ENCODE data around the gene ZNF280C. TPM values are rescaled to one million over a fixed set of nuclear protein-coding genes. Genes with fewer than 3 reads are reported as not detected.

The ZNF280C gene
- total RNA-seq, 1 donor from 2014 or later, result 7.6 TPM

DNA sequence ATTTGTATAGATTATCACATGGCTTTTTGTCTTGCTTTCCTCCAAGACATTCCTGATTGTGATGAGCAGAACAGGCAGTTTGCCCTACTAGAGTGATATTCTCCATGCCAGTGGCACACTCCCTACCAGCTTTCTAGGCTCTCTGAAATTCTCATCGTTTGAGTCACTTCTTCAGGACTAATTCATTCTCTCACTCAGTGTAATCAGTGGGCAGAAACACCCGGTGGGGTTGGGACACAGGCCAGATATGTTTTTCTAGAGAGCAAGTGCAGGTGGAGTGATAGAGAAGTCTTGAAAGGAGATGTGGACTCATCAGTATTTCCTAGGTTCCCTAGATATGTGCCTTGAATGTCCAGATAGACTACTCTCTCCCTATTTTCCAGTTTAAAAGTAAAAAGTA lies 83.8 kb downstream of the ZNF280C start:
- intact Hi-C loops (cut with micrococcal nuclease), result no loop called here
- Mint-ChIP-seq H3K36me3 (ENCODE audit: low read depth) (peaks cover 7% of the 10 kb centered on the region), H3K4me1 (ENCODE audit: low read depth) (peaks cover 12% of the 10 kb centered on the region), H3K4me3 (no peak overlapping the region), H3K27ac (no peak overlapping the region), H3K27me3 (ENCODE audit: insufficient read depth) (no peaks in the 10 kb centered on the region), H3K9me3 (no peaks in the 10 kb centered on the region)
- DNase-seq (ENCODE audit: low spot score), result no peak

DNA sequence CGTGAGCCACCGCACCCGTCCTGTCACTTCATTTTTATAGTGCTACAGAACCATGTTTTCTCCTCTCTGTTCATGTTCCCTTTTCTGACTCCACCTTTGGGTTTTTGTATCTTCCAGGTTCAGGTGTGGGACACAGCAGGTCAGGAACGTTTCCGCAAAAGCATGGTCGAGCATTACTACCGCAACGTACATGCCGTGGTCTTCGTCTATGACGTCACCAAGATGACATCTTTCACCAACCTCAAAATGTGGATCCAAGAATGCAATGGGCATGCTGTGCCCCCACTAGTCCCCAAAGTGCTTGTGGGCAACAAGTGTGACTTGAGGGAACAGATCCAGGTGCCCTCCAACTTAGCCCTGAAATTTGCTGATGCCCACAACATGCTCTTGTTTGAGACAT lies 84.5 kb downstream of the ZNF280C start:
- no peaks in the 10 kb centered on the region for H3K27me3 Mint-ChIP-seq (ENCODE audit: insufficient read depth)
- H3K4me1 Mint-ChIP-seq (ENCODE audit: low read depth), result peaks cover 12% of the 10 kb centered on the region
- H3K36me3 Mint-ChIP-seq (ENCODE audit: low read depth), result peaks cover 12% of the 10 kb centered on the region
- H3K27ac Mint-ChIP-seq, result no peak overlapping the region
- no peaks in the 10 kb centered on the region for H3K9me3 Mint-ChIP-seq
- H3K4me3 Mint-ChIP-seq, result no peak overlapping the region
- intact Hi-C loops (cut with micrococcal nuclease), result no loop called here
- no peak for DNase-seq (ENCODE audit: low spot score)

DNA sequence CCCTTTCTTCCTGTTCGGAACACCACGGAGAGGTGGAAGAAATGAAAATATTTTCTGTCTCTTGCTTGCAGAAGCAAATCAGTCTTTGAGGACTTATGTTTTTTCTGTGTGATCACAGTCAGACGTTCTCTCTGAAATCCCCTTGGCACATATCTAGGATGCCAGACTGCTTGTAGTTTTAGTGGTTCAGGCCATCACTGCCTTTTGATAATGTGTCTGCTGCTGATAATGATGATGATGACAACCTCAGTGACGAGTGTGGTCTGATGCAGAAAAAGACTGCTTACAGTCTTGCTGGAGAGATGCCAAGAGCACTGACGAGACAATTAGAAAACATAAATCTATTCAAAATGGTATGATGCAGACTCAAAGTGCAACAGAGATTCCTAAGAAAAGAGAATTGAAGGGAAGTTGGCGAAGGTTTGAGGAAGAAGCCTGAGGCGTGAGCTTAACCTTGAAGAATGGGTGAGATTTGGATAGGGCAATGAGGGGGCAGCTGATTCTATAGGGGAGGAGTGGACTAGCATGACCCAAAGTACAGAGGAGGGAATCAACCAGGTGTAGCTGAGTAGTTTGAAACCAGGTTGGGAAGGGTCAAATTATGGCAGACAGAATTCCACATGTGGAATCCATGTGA lies 89.0 kb downstream of the ZNF280C start:
- Mint-ChIP-seq H3K36me3 (ENCODE audit: low read depth) (peaks cover 26% of the 10 kb centered on the region), H3K4me3 (no peak overlapping the region), H3K27me3 (ENCODE audit: insufficient read depth) (no peaks in the 10 kb centered on the region), H3K27ac (no peak overlapping the region), H3K9me3 (no peaks in the 10 kb centered on the region), H3K4me1 (ENCODE audit: low read depth) (peaks cover 37% of the 10 kb centered on the region)
- intact Hi-C loops (cut with micrococcal nuclease), result loop anchor here (10.0 kb wide), 1 partner anchor 395 kb away; no protein-coding TSS in a partner anchor
- DNase-seq (ENCODE audit: low spot score), result no peak

DNA sequence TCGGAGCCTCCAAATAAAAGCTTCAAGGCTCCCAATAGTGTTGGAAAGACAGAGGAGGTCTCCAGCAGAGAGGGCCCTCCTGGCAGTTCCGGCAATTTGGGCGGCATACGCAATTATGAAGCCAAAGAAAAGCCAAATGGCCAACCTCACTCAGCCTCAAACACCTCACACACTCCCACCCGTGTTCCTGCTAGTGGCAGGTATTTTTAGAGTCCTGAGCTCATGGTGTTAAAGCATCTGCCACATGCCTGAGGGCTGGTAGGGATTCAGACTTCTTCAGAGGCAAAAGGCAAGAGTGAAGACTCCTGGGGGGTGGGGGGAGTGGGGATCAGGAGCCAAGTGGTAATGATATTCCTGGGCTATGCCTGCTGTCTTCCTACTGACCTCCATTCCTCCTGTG lies 89.5 kb downstream of the ZNF280C start:
- peaks cover 39% of the 10 kb centered on the region for H3K4me1 Mint-ChIP-seq (ENCODE audit: low read depth)
- H3K4me3 Mint-ChIP-seq, result no peak overlapping the region
- no peaks in the 10 kb centered on the region for H3K27me3 Mint-ChIP-seq (ENCODE audit: insufficient read depth)
- DNase-seq (ENCODE audit: low spot score), result no peak
- intact Hi-C loops (cut with micrococcal nuclease), result loop anchor here (10.0 kb wide), 1 partner anchor 394 kb away; no protein-coding TSS in a partner anchor
- no peak overlapping the region for H3K27ac Mint-ChIP-seq
- peaks cover 24% of the 10 kb centered on the region for H3K36me3 Mint-ChIP-seq (ENCODE audit: low read depth)
- no peaks in the 10 kb centered on the region for H3K9me3 Mint-ChIP-seq

DNA sequence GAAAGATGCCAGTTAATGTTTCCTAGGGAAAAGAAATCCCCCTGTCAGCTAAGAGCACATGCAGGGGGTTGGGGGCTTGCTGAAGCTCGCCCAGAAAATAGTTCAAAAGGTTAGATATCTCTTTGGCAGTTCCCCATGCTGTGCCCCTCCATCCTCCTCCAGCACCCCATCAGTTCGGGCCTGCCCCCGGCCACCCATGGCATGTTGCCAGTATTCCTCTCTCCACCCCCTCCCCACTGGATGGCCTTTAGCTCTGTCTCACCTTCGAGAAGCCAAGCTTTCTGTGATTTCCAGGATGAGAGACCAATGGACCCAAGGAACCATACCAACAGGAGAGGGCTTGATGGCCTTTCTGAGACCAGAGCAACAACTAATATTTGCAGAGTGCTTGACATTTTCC lies 91.8 kb downstream of the ZNF280C start:
- no peak overlapping the region for H3K4me3 Mint-ChIP-seq
- peaks cover 22% of the 10 kb centered on the region for H3K36me3 Mint-ChIP-seq (ENCODE audit: low read depth)
- H3K27ac Mint-ChIP-seq, result peak overlapping the region; percentile 76
- DNase-seq (ENCODE audit: low spot score), result no peak
- peaks cover 50% of the 10 kb centered on the region for H3K4me1 Mint-ChIP-seq (ENCODE audit: low read depth)
- intact Hi-C loops (cut with micrococcal nuclease), result loop anchor here (10.0 kb wide), 1 partner anchor 392 kb away; no protein-coding TSS in a partner anchor
- no peaks in the 10 kb centered on the region for H3K9me3 Mint-ChIP-seq
- H3K27me3 Mint-ChIP-seq (ENCODE audit: insufficient read depth), result no peaks in the 10 kb centered on the region

DNA sequence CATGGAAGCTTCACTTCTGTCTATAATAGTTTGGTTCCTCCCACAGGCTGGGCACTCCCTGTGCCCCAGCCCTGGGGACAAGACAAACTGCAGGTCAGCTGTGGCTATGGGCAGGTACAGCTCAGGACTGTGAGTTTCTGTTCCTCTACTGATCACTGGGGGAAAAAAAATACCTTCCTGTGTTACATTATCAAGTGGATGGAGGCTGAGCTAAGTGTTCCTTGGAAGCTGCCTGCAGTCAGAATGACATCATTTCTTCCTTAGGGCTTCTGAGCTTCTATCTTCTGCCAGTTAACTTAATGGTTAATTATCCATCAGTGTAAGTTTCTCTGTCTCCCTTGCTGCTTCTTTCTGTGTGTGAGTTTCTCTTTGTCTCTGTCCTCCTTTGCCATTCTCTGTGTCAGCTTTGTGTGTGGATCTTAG lies 92.3 kb downstream of the ZNF280C start:
- intact Hi-C loops (cut with micrococcal nuclease), result loop anchor here (10.0 kb wide), 1 partner anchor 392 kb away; no protein-coding TSS in a partner anchor
- Mint-ChIP-seq H3K27ac (peak overlapping the region; percentile 76), H3K4me3 (peak overlapping the region; percentile 73), H3K27me3 (ENCODE audit: insufficient read depth) (no peaks in the 10 kb centered on the region), H3K36me3 (ENCODE audit: low read depth) (peaks cover 22% of the 10 kb centered on the region), H3K9me3 (no peaks in the 10 kb centered on the region), H3K4me1 (ENCODE audit: low read depth) (peaks cover 50% of the 10 kb centered on the region)
- no peak for DNase-seq (ENCODE audit: low spot score)

DNA sequence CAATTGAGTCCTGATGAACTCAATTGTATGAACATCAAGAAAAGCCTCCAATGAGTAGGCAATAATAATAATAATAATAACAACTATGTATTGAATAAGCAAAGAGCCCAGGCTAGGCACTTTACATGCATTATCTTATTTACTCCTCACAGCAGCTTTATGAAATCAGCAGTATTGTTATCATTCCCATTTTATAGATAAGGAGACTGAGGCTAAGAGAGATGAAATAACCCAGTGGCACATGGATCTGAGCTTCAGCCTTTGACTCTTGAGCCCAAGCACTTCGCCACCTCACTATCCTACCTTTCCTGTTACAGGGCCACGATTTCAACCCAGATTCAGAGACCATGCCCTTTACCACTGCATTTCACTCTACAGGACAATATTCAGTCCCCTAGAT lies 93.8 kb downstream of the ZNF280C start:
- peak overlapping the region; percentile 45 for H3K4me3 Mint-ChIP-seq
- peaks cover 21% of the 10 kb centered on the region for H3K36me3 Mint-ChIP-seq (ENCODE audit: low read depth)
- intact Hi-C loops (cut with micrococcal nuclease), result loop anchor here (5.0 to 10.0 kb wide), 2 partner anchors 268 to 390 kb away; partner anchors contain the start of gene UTP14A
- peaks cover 50% of the 10 kb centered on the region for H3K4me1 Mint-ChIP-seq (ENCODE audit: low read depth)
- no peak for DNase-seq (ENCODE audit: low spot score)
- H3K9me3 Mint-ChIP-seq, result no peaks in the 10 kb centered on the region
- no peaks in the 10 kb centered on the region for H3K27me3 Mint-ChIP-seq (ENCODE audit: insufficient read depth)
- H3K27ac Mint-ChIP-seq, result no peak overlapping the region

DNA sequence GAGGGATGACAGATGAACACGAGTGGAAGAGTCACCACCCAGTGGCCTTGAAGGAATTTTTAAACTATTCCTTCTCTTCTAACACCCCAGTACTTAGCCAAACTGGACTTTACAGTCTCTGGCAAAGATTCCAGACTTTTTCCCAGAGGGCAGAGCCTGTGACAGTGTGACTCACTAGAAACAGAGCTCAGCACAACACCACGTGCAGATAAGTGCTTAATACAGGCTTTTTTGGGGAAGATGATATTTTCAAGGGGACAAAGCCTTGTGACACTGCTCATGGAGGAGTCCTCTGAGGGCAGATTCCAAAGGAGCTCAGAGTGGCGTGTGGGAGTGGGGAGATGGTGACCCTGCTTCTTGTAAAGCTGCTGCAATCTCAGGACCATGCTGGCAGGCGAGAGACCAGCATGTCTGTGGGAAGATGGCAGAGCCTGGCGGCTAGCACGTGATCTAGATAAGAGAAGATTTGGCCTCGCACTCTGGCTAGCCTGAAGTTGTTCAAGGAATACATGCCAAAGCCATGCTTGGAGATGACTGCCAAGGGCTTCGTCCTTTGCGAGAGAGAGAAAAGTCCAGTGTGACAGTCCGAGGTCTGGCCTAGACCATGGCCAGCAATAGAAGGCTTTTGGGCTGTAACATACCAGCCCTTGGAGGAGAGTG lies 94.5 kb downstream of the ZNF280C start:
- Mint-ChIP-seq H3K4me1 (ENCODE audit: low read depth) (peaks cover 50% of the 10 kb centered on the region), H3K27ac (peak overlapping the region; percentile 91), H3K27me3 (ENCODE audit: insufficient read depth) (no peaks in the 10 kb centered on the region), H3K4me3 (peak overlapping the region; percentile 94), H3K9me3 (no peaks in the 10 kb centered on the region), H3K36me3 (ENCODE audit: low read depth) (peaks cover 15% of the 10 kb centered on the region)
- intact Hi-C loops (cut with micrococcal nuclease), result loop anchor here (5.0 to 10.0 kb wide), 2 partner anchors 267 to 389 kb away; partner anchors contain the start of gene UTP14A
- DNase-seq (ENCODE audit: low spot score), result no peak

DNA sequence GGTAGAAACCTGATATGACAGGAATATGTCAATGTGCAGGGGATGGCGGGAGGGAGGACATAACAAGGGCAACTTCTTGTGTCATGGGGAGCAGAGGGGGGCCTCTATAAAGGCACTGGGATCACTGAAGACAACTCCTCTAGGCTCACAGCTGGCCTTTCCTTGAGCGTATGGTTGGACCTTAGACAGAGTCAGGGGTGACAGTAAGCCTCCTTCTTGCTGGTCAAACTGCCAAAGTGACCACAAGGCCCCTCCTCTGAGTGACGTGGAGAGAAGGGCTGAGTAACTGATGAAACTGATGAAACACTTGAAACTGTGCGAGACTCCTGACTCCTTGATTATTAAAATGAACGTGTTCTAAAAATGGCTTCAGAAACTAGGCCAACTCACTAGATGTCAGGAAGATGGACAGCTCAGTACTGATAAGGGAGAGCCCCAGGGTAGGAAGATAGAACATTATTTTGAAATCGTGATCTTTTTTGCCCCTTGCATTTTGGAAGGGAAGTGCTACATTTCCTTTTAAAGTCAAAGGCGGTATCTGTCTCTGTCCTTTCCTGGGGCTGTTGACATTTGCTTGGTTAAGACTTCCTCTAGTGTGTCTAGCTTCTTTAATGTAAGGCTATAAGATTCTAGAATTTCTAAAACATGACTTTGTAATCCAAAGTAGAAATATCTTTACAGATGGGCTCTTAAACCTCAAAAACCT lies 95.4 kb downstream of the ZNF280C start:
- Mint-ChIP-seq H3K4me3 (peak overlapping the region; percentile 94), H3K4me1 (ENCODE audit: low read depth) (peaks cover 50% of the 10 kb centered on the region), H3K9me3 (no peaks in the 10 kb centered on the region), H3K36me3 (ENCODE audit: low read depth) (peaks cover 15% of the 10 kb centered on the region), H3K27me3 (ENCODE audit: insufficient read depth) (no peaks in the 10 kb centered on the region), H3K27ac (peak overlapping the region; percentile 91)
- DNase-seq (ENCODE audit: low spot score), result peak; percentile 17
- intact Hi-C loops (cut with micrococcal nuclease), result loop anchor here (1.0 to 10.0 kb wide), 4 partner anchors 8 to 389 kb away; partner anchors contain the start of genes AIFM1 and UTP14A

DNA sequence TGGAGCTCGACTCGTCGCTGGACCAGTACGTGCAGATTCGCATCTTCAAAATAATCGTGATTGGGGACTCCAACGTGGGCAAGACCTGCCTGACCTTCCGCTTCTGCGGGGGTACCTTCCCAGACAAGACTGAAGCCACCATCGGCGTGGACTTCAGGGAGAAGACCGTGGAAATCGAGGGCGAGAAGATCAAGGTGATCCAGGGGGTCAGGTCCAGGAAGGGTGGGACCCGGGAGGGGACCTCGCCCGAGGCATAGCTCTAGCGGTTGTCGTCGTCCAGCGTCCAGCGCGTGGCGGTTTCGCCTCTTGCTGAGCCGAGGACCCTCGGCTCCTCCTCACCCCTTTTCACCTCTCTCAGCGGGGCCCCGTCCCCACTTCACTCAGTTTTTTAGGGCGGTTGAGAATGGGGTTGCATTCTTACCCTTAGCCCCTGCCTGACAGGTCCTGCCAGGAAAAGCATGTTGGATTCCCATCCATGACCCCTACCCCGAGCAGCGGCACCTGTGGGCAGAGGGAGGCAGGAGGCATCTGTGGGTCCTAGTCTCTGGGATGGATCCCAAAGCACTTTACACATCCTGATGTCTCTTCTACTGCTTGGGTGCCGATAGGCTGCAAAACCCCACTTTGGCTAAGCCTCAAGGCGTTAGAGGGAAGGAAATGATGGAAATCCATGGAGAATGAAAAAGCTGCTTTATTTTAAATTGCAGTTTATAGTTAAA lies 96.4 kb downstream of the ZNF280C start:
- Mint-ChIP-seq H3K27me3 (ENCODE audit: insufficient read depth) (no peaks in the 10 kb centered on the region), H3K4me3 (peak overlapping the region; percentile 94), H3K27ac (peak overlapping the region; percentile 91), H3K4me1 (ENCODE audit: low read depth) (peaks cover 42% of the 10 kb centered on the region), H3K36me3 (ENCODE audit: low read depth) (peaks cover 6% of the 10 kb centered on the region), H3K9me3 (no peaks in the 10 kb centered on the region)
- intact Hi-C loops (cut with micrococcal nuclease), result loop anchor here (5.0 to 10.0 kb wide), 2 partner anchors 265 to 387 kb away; partner anchors contain the start of gene UTP14A
- DNase-seq (ENCODE audit: low spot score), result no peak

DNA sequence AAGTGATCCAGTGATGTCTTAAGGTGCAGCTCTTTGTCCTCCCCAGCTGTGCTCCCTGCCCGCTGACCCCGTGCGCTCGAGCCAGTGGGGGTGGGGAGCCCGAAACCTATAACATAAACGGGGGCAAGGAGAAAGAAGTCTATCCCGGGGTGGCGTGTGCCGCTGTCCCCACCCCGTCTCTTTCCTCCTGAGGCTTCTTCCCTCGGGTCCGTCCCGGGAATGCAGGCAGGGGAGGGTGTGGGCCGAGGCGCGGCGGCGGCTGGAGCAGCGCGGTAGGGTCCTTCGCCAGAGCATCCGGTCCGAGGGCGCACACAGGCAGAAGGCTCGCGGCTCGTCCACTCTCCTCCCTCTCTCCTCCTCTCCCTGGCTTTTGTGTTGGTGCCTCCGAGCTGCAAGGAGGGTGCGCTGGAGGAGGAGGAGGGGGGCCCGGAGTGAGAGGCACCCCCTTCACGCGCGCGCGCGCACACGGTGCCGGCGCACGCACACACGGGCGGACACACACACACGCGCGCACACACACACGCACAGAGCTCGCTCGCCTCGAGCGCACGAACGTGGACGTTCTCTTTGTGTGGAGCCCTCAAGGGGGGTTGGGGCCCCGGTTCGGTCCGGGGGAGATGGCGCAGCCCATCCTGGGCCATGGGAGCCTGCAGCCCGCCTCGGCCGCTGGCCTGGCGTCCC lies 97.1 kb downstream of the ZNF280C start, which contains the start of gene RAB33A:
TSS of gene RAB33A (plus strand) at position 517 of the 681 bp plus-strand sequence. CDS start at position 618, 101 bp downstream.
- H3K27me3 Mint-ChIP-seq (ENCODE audit: insufficient read depth), result no peaks in the 10 kb centered on the region
- H3K36me3 Mint-ChIP-seq (ENCODE audit: low read depth), result peaks cover 5% of the 10 kb centered on the region
- intact Hi-C loops (cut with micrococcal nuclease), result loop anchor here (5.0 to 10.0 kb wide), 2 partner anchors 264 to 387 kb away; partner anchors contain the start of gene UTP14A
- peaks cover 43% of the 10 kb centered on the region for H3K4me1 Mint-ChIP-seq (ENCODE audit: low read depth)
- DNase-seq (ENCODE audit: low spot score), result peak; percentile 22
- no peaks in the 10 kb centered on the region for H3K9me3 Mint-ChIP-seq
- H3K27ac Mint-ChIP-seq, result peak within 1 kb of the TSS; percentile 91
- peak within 1 kb of the TSS; percentile 94 for H3K4me3 Mint-ChIP-seq
